Neural cell (in vitro differentiated cells): ENCODE data around the gene SLC4A4. TPM values are rescaled to one million over a fixed set of nuclear protein-coding genes. Genes with fewer than 3 reads are reported as not detected.

Source experiments
- H2AFZ ChIP-seq: fragments of 200-600, 300-800 bp; sonication (generic), shearing (Covaris generic); 2 replicates; pipeline ENCODE4 v1.6.0; 2014; ENCODE audit warnings: low read depth, mild to moderate bottlenecking, antibody characterized with exemption, low read length, moderate library complexity
- H3F3A ChIP-seq: fragments of 200-600 bp; shearing (Covaris generic); 2 replicates; pipeline ENCODE4 v1.6.1; 2016; ENCODE audit warnings: mild to moderate bottlenecking, moderate library complexity, mixed read lengths, antibody characterized with exemption, low read length; ENCODE audit not compliant: insufficient read depth, poor library complexity, severe bottlenecking
- H3K27ac ChIP-seq: fragments of 200-600, 300-800 bp; sonication (generic), shearing (Covaris generic); 2 replicates; pipeline ENCODE4 v1.5.1; 2014; ENCODE audit warnings: mild to moderate bottlenecking, low read length, moderate library complexity
- H3K27me3 ChIP-seq: fragments of 300-800, 200-600 bp; sonication (generic), shearing (Covaris generic); 2 replicates; pipeline ENCODE4 v1.6.0; 2014; ENCODE audit warnings: mild to moderate bottlenecking, low read depth, low read length, moderate library complexity; ENCODE audit not compliant: insufficient read depth
- H3K36me3 ChIP-seq: fragments of 300-800, 200-600 bp; sonication (generic), shearing (Covaris generic); 2 replicates; pipeline ENCODE4 v1.5.1; 2014; ENCODE audit warnings: mild to moderate bottlenecking, antibody characterized with exemption, low read length, moderate library complexity; ENCODE audit not compliant: insufficient read depth
- H3K4me2 ChIP-seq: fragments of 300-800, 200-600 bp; sonication (generic), shearing (Covaris generic); 2 replicates; pipeline ENCODE4 v1.6.0; 2014; ENCODE audit warnings: mild to moderate bottlenecking, low read length
- H3K4me3 ChIP-seq: fragments of 300-800, 200-600 bp; sonication (generic), shearing (Covaris generic); 2 replicates; pipeline ENCODE4 v1.5.1; 2014; ENCODE audit warnings: mild to moderate bottlenecking, low read length, moderate library complexity
- H3K79me2 ChIP-seq: fragments of 200-600 bp; shearing (Covaris generic); replicated peaks from 2 replicates; pipeline ENCODE4 v1.6.0; 2014; ENCODE audit warnings: mild to moderate bottlenecking, low read length, moderate library complexity; ENCODE audit not compliant: insufficient read depth
- H3K9ac ChIP-seq: fragments of 300-800, 200-600 bp; sonication (generic), shearing (Covaris generic); 2 replicates; pipeline ENCODE4 v1.6.1; 2016; ENCODE audit warnings: mild to moderate bottlenecking, low read length, mixed read lengths
- H3K9me2 ChIP-seq: fragments of 200-600 bp; shearing (Covaris generic); 2 replicates; pipeline ENCODE4 v1.6.1; 2016; ENCODE audit warnings: mild to moderate bottlenecking, low read length, mixed read lengths; ENCODE audit not compliant: insufficient read depth
- H3K9me3 ChIP-seq: fragments of 200-600, 300-800 bp; sonication (generic), shearing (Covaris generic); 2 replicates; pipeline ENCODE4 v1.6.1; 2016; ENCODE audit warnings: mild to moderate bottlenecking, mixed run types, low read length, moderate library complexity, mixed read lengths
- H4K20me1 ChIP-seq: fragments of 200-600 bp; shearing (Covaris generic); 2 replicates; pipeline ENCODE4 v1.6.1; 2016; ENCODE audit warnings: mild to moderate bottlenecking, mixed run types; ENCODE audit not compliant: insufficient read depth
- EP300 ChIP-seq: fragments of 450-650 bp; conservative IDR thresholded peaks from 2 replicates; pipeline ENCODE4 v1.6.1; 2014; ENCODE audit warnings: antibody characterized with exemption, mild to moderate bottlenecking, moderate library complexity; ENCODE audit not compliant: poor library complexity, severe bottlenecking
- EZH2 ChIP-seq: fragments of 200-600, 300-800 bp; shearing (Covaris generic), sonication (generic); IDR thresholded peaks from 2 replicates; pipeline ENCODE4 v1.6.1; 2014; ENCODE audit warnings: antibody characterized with exemption, low read length, borderline replicate concordance, mild to moderate bottlenecking; ENCODE audit not compliant: insufficient read depth, poor library complexity, severe bottlenecking
- MXI1 ChIP-seq: fragments of 450-650 bp; conservative IDR thresholded peaks from 2 replicates; pipeline ENCODE4 v1.6.1; 2014; ENCODE audit warnings: antibody characterized with exemption, mild to moderate bottlenecking; ENCODE audit not compliant: poor library complexity, severe bottlenecking
- POLR2AphosphoS5 ChIP-seq: IDR thresholded peaks from 2 replicates; pipeline ENCODE4 v1.6.1; 2012
- RAD21 ChIP-seq: fragments of 450-650 bp; conservative IDR thresholded peaks from 2 replicates; pipeline ENCODE4 v1.6.1; 2014; ENCODE audit warnings: antibody characterized with exemption, mild to moderate bottlenecking, moderate library complexity
- SMC3 ChIP-seq: fragments of 450-650 bp; conservative IDR thresholded peaks from 2 replicates; pipeline ENCODE4 v1.6.1; 2014; ENCODE audit warnings: antibody characterized with exemption, mild to moderate bottlenecking, moderate library complexity; ENCODE audit not compliant: poor library complexity
- TAF1 ChIP-seq: IDR thresholded peaks from 2 replicates; pipeline ENCODE4 v1.6.1; 2012; ENCODE audit warnings: low read depth
- polyA plus RNA-seq: library from polyadenylated mRNA; depleted of rRNA; stranded (reverse); fragments of >200 nt; gene quantifications from 2 replicates; pipeline ENCODE4 v1.2.3, GENCODE V29; 2014
- TF ChIP-seq, protein P1 (sequence below): fragments of 450-650 bp; IDR thresholded peaks from 2 replicates; pipeline ENCODE4 v1.5.1; 2014; ENCODE audit warnings: antibody characterized with exemption, mild to moderate bottlenecking, moderate library complexity; ENCODE audit not compliant: poor library complexity, severe bottlenecking
- TF ChIP-seq, protein P2 (sequence below): IDR thresholded peaks from 2 replicates; pipeline ENCODE4 v1.6.1; 2012; ENCODE audit warnings: borderline replicate concordance

The SLC4A4 gene
- polyA plus RNA-seq, 1 donor from 2014 or later: 9.2 TPM

GRCh38 chr4:71366766-71367165, 27.9 kb downstream of the SLC4A4 start:
- Histone ChIP-seq H3K27ac (no peak overlapping the region), H2AFZ (no peak overlapping the region), H3K9me3 (no peaks in the 10 kb centered on the region), H3K79me2 (no peaks in the 10 kb centered on the region), H3K36me3 (no peaks in the 10 kb centered on the region), H3K4me2 (no peak overlapping the region), H3K9ac (no peak overlapping the region), H3K27me3 (no peaks in the 10 kb centered on the region), H3K4me3 (no peak overlapping the region), H3K9me2 (no peaks in the 10 kb centered on the region), H3F3A (no peaks in the 10 kb centered on the region), H4K20me1 (no peaks in the 10 kb centered on the region)
- no peak for TF ChIP-seq TAF1
- TF ChIP-seq, protein P1, sequence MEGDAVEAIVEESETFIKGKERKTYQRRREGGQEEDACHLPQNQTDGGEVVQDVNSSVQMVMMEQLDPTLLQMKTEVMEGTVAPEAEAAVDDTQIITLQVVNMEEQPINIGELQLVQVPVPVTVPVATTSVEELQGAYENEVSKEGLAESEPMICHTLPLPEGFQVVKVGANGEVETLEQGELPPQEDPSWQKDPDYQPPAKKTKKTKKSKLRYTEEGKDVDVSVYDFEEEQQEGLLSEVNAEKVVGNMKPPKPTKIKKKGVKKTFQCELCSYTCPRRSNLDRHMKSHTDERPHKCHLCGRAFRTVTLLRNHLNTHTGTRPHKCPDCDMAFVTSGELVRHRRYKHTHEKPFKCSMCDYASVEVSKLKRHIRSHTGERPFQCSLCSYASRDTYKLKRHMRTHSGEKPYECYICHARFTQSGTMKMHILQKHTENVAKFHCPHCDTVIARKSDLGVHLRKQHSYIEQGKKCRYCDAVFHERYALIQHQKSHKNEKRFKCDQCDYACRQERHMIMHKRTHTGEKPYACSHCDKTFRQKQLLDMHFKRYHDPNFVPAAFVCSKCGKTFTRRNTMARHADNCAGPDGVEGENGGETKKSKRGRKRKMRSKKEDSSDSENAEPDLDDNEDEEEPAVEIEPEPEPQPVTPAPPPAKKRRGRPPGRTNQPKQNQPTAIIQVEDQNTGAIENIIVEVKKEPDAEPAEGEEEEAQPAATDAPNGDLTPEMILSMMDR: no peak
- TF ChIP-seq, protein P2, sequence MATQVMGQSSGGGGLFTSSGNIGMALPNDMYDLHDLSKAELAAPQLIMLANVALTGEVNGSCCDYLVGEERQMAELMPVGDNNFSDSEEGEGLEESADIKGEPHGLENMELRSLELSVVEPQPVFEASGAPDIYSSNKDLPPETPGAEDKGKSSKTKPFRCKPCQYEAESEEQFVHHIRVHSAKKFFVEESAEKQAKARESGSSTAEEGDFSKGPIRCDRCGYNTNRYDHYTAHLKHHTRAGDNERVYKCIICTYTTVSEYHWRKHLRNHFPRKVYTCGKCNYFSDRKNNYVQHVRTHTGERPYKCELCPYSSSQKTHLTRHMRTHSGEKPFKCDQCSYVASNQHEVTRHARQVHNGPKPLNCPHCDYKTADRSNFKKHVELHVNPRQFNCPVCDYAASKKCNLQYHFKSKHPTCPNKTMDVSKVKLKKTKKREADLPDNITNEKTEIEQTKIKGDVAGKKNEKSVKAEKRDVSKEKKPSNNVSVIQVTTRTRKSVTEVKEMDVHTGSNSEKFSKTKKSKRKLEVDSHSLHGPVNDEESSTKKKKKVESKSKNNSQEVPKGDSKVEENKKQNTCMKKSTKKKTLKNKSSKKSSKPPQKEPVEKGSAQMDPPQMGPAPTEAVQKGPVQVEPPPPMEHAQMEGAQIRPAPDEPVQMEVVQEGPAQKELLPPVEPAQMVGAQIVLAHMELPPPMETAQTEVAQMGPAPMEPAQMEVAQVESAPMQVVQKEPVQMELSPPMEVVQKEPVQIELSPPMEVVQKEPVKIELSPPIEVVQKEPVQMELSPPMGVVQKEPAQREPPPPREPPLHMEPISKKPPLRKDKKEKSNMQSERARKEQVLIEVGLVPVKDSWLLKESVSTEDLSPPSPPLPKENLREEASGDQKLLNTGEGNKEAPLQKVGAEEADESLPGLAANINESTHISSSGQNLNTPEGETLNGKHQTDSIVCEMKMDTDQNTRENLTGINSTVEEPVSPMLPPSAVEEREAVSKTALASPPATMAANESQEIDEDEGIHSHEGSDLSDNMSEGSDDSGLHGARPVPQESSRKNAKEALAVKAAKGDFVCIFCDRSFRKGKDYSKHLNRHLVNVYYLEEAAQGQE: no peak

GRCh38 chr4:71367546-71367945, 28.7 kb downstream of the SLC4A4 start:
- H3F3A ChIP-seq: no peaks in the 10 kb centered on the region
- no peak overlapping the region for H3K4me3 ChIP-seq
- H3K79me2 ChIP-seq: no peaks in the 10 kb centered on the region
- H3K36me3 ChIP-seq: no peaks in the 10 kb centered on the region
- no peak overlapping the region for H2AFZ ChIP-seq
- H3K9ac ChIP-seq: no peak overlapping the region
- no peak overlapping the region for H3K4me2 ChIP-seq
- no peaks in the 10 kb centered on the region for H4K20me1 ChIP-seq
- no peaks in the 10 kb centered on the region for H3K27me3 ChIP-seq
- H3K27ac ChIP-seq: no peak overlapping the region
- H3K9me3 ChIP-seq: no peaks in the 10 kb centered on the region
- TF ChIP-seq POLR2AphosphoS5: no peak
- TF ChIP-seq, protein P1: no peak
- TF ChIP-seq EZH2: no peak
- TF ChIP-seq TAF1: no peak
- TF ChIP-seq RAD21: no peak
- no peak for TF ChIP-seq MXI1
- no peak for TF ChIP-seq SMC3
- no peak for TF ChIP-seq EP300
- TF ChIP-seq, protein P2: no peak
- H3K9me2 ChIP-seq: no peaks in the 10 kb centered on the region
